ENCODE results near the gene RNF223.

GRCh38 chr1:1074631-1075147 is 583 bp upstream of the RNF223 start:
- TF ChIP-seq POLR2A (IDR thresholded peaks at IDR 0.05; ENCODE audit: low read depth, low read length), result no peak
- no peak for TF ChIP-seq POLR2AphosphoS5 (IDR thresholded peaks at IDR 0.05; ENCODE audit: low read depth, low read length)
- no peak for TF ChIP-seq TAF1 (IDR thresholded peaks at IDR 0.05; ENCODE audit: low read depth, low read length)
- TF ChIP-seq SPI1 (IDR thresholded peaks at IDR 0.05; ENCODE audit: low read depth, low read length), result no peak

All from GM12891 (cell line).